Astrocyte (in vitro differentiated cells and primary cell): ENCODE data around the gene CDCA5.

Experiments
- EZH2 ChIP-seq: IDR thresholded peaks from 2 replicates; pipeline ENCODE4 v1.6.1; 2012; ENCODE audit warnings: mild to moderate bottlenecking, low read length, inconsistent platforms; ENCODE audit not compliant: insufficient read depth
- TF ChIP-seq, protein P1 (sequence below): IDR thresholded peaks from 2 replicates; pipeline ENCODE4 v1.5.1; 2011; ENCODE audit warnings: low read depth, mild to moderate bottlenecking, inconsistent platforms, low read length, moderate library complexity; ENCODE audit not compliant: insufficient read depth

DNA sequence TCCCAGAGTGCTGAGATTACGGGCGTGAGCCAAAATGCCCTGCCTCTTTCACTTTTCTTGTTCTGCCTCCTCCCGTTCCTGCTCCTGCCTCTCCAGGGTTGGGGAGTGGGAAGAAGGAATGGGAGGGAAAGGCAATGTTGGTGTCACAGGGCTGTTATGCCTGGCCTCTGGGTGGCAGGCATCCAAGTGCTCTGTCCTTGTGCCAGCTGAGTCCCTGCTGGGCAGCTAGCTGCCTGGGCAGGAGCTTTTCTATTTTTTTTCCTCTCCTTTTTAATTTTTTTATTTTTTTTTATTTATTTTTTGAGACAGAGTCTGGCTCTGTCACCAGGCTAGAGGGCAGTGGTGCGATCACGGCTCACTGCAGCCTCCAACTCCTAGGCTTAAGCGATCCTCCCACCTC lies 46.9 kb downstream of the CDCA5 start:
- TF ChIP-seq, protein P1, sequence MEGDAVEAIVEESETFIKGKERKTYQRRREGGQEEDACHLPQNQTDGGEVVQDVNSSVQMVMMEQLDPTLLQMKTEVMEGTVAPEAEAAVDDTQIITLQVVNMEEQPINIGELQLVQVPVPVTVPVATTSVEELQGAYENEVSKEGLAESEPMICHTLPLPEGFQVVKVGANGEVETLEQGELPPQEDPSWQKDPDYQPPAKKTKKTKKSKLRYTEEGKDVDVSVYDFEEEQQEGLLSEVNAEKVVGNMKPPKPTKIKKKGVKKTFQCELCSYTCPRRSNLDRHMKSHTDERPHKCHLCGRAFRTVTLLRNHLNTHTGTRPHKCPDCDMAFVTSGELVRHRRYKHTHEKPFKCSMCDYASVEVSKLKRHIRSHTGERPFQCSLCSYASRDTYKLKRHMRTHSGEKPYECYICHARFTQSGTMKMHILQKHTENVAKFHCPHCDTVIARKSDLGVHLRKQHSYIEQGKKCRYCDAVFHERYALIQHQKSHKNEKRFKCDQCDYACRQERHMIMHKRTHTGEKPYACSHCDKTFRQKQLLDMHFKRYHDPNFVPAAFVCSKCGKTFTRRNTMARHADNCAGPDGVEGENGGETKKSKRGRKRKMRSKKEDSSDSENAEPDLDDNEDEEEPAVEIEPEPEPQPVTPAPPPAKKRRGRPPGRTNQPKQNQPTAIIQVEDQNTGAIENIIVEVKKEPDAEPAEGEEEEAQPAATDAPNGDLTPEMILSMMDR: no peak
- TF ChIP-seq EZH2: no peak
